ENCODE data around the gene CACNA1F. TPM values are rescaled to one million over a fixed set of nuclear protein-coding genes. Genes with fewer than 3 reads are reported as not detected.

CACNA1F gene
- polyA plus RNA-seq, 1 donor from 2014 or later, result not detected

GRCh38 chrX:49188468-49189076, 44.6 kb downstream of the CACNA1F start:
- Mint-ChIP-seq H3K27ac (peak overlapping the region in 1 of 3 donors; percentile 92), H3K27me3 (no peaks in the 10 kb centered on the region), H3K9me3 (no peaks in the 10 kb centered on the region), H3K36me3 (no peaks in the 10 kb centered on the region), H3K4me3 (peak overlapping the region in 1 of 4 donors; percentile 21), H3K4me1 (peaks cover 4 to 18% (median 10%) of the 10 kb centered on the region in 3 donors)

GRCh38 chrX:49187526-49187925, 45.6 kb downstream of the CACNA1F start:
- Mint-ChIP-seq H3K27ac (peak overlapping the region in 2 of 3 donors; percentile 53 to 74), H3K9me3 (no peaks in the 10 kb centered on the region), H3K36me3 (no peaks in the 10 kb centered on the region), H3K27me3 (no peaks in the 10 kb centered on the region), H3K4me3 (peak overlapping the region in 2 of 4 donors; percentile 17 to 21), H3K4me1 (peaks cover 4 to 16% (median 8%) of the 10 kb centered on the region in 3 donors)

- Mint-ChIP-seq H3K27me3 (no peaks in the 10 kb centered on the region), H3K36me3 (no peaks in the 10 kb centered on the region), H3K4me1 (peaks cover 4 to 14% (median 8%) of the 10 kb centered on the region in 3 donors), H3K27ac (peak overlapping the region in 2 of 3 donors; percentile 53 to 74), H3K9me3 (no peaks in the 10 kb centered on the region), H3K4me3 (peak overlapping the region in 1 of 4 donors; percentile 70)
These were observed 46.1 kb downstream of the CACNA1F start for GRCh38 chrX:49187028-49187394.

- H3K27ac Mint-ChIP-seq, result peak within 1 kb of the TSS; percentile 76 to 98 (median 78)
- H3K4me1 Mint-ChIP-seq, result peaks cover 4 to 14% (median 8%) of the 10 kb centered on the region in 3 donors
- no peaks in the 10 kb centered on the region for H3K36me3 Mint-ChIP-seq
- no peaks in the 10 kb centered on the region for H3K9me3 Mint-ChIP-seq
- H3K4me3 Mint-ChIP-seq, result peak within 1 kb of the TSS; percentile 73 to 89 (median 88)
- H3K27me3 Mint-ChIP-seq, result no peaks in the 10 kb centered on the region
These were observed 46.8 kb downstream of the CACNA1F start, which contains the start of gene PRICKLE3 for GRCh38 chrX:49186125-49187027. Gene PRICKLE3 (minus strand): TSS chrX:49186373. CDS start chrX:49186297, 76 bp downstream.

GRCh38 chrX:49184294-49185281, 48.6 kb downstream of the CACNA1F start:
- peak overlapping the region; percentile 73 to 89 (median 88) for H3K4me3 Mint-ChIP-seq
- H3K27me3 Mint-ChIP-seq, result no peaks in the 10 kb centered on the region
- H3K4me1 Mint-ChIP-seq, result peaks cover 4 to 8% (median 5%) of the 10 kb centered on the region in 3 donors
- no peaks in the 10 kb centered on the region for H3K36me3 Mint-ChIP-seq
- peak overlapping the region; percentile 78 to 98 (median 89) for H3K27ac Mint-ChIP-seq
- H3K9me3 Mint-ChIP-seq, result peaks cover 0 to 1% (median 0%) of the 10 kb centered on the region in 3 donors

GRCh38 chrX:49183701-49184281, 49.3 kb downstream of the CACNA1F start:
- Mint-ChIP-seq H3K27ac (peak overlapping the region; percentile 78 to 98 (median 89)), H3K36me3 (no peaks in the 10 kb centered on the region), H3K9me3 (peaks cover 0 to 1% (median 0%) of the 10 kb centered on the region in 3 donors), H3K4me3 (peak overlapping the region in 2 of 4 donors; percentile 9 to 88), H3K4me1 (peaks cover 0 to 5% (median 4%) of the 10 kb centered on the region in 3 donors), H3K27me3 (no peaks in the 10 kb centered on the region)

DNA sequence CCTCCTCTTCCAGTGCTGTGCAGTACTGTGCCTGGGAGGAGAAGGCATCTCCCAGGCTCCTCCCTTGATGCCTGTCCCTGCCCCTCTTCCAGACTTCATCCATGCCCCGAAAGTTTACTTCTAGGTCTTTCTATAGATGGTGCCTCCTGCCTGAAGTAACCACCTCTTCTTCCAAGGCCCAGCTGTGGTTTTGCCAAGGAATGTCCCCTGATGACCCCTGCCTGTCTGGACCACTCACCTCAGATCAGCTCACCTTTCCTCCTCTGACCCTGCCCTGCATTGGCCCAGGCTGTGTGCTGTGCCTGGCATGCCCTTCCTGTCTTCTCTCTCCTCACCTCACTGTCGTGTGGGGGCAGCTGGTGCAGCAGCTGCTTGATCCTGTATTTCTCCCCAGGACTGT, 53.8 kb downstream of the CACNA1F start:
- Mint-ChIP-seq H3K4me3 (no peak overlapping the region), H3K27ac (no peak overlapping the region), H3K27me3 (no peaks in the 10 kb centered on the region), H3K36me3 (peaks cover 2% of the 10 kb centered on the region), H3K4me1 (peaks cover 0 to 3% (median 3%) of the 10 kb centered on the region in 3 donors), H3K9me3 (peaks cover 0 to 1% (median 0%) of the 10 kb centered on the region in 3 donors)

GRCh38 chrX:49178537-49178936, 54.6 kb downstream of the CACNA1F start:
- Mint-ChIP-seq H3K4me1 (peaks cover 0 to 3% (median 3%) of the 10 kb centered on the region in 3 donors), H3K27me3 (no peaks in the 10 kb centered on the region), H3K36me3 (peaks cover 3% of the 10 kb centered on the region), H3K4me3 (no peak overlapping the region), H3K27ac (no peak overlapping the region), H3K9me3 (peaks cover 0 to 1% (median 0%) of the 10 kb centered on the region in 3 donors)

GRCh38 chrX:49177873-49178480, 55.2 kb downstream of the CACNA1F start:
- Mint-ChIP-seq H3K27ac (no peak overlapping the region), H3K9me3 (peaks cover 0 to 1% (median 0%) of the 10 kb centered on the region in 3 donors), H3K27me3 (no peaks in the 10 kb centered on the region), H3K36me3 (peaks cover 5% of the 10 kb centered on the region), H3K4me1 (peaks cover under 1 to 5% (median 5%) of the 10 kb centered on the region in 3 donors), H3K4me3 (no peak overlapping the region)

DNA sequence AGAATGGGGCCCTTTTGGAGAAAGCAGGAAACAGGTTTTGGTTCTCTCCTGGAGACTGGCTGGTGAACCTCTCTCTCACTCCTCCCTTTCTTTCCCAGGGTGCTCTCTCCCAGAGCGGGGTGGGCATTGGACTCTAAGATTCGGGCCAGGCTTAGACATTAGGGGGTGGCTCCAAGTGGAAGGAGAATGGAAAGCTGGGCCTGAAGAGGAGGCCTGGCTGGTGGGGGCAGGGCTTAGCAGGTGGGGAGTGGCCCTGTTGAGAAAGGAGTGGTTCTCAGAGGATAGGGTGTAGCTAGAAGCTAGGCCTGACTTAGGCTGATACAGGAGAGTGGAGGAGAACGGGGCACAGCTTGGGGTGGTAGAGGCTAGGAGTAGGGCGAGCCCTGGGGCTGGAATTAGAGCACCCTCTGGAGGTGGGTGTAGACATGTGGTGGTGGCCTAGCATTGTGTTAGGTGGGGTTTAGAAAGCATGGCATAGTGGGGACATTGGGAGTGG, 55.8 kb downstream of the CACNA1F start:
- no peaks in the 10 kb centered on the region for H3K27me3 Mint-ChIP-seq
- H3K27ac Mint-ChIP-seq, result no peak overlapping the region
- H3K4me1 Mint-ChIP-seq, result peaks cover 5 to 6% (median 6%) of the 10 kb centered on the region in 3 donors
- H3K36me3 Mint-ChIP-seq, result peaks cover 6% of the 10 kb centered on the region
- peaks cover 0 to 1% (median 0%) of the 10 kb centered on the region in 3 donors for H3K9me3 Mint-ChIP-seq
- H3K4me3 Mint-ChIP-seq, result peak overlapping the region in 1 of 4 donors; percentile 23

- H3K36me3 Mint-ChIP-seq, result peaks cover 6% of the 10 kb centered on the region
- H3K27ac Mint-ChIP-seq, result peak overlapping the region in 2 of 3 donors; percentile 39 to 94
- no peaks in the 10 kb centered on the region for H3K27me3 Mint-ChIP-seq
- H3K4me3 Mint-ChIP-seq, result peak overlapping the region in 3 of 4 donors; percentile 3 to 45 (median 35)
- H3K9me3 Mint-ChIP-seq, result peaks cover 0 to 1% (median 0%) of the 10 kb centered on the region in 3 donors
- H3K4me1 Mint-ChIP-seq, result peaks cover 5 to 6% (median 6%) of the 10 kb centered on the region in 3 donors
These were observed 56.5 kb downstream of the CACNA1F start for GRCh38 chrX:49176421-49177326.

- H3K27me3 Mint-ChIP-seq, result no peaks in the 10 kb centered on the region
- peak overlapping the region in 1 of 4 donors; percentile 81 for H3K4me3 Mint-ChIP-seq
- peaks cover 5 to 6% (median 6%) of the 10 kb centered on the region in 3 donors for H3K4me1 Mint-ChIP-seq
- peak overlapping the region in 2 of 3 donors; percentile 31 to 94 for H3K27ac Mint-ChIP-seq
- peaks cover 6% of the 10 kb centered on the region for H3K36me3 Mint-ChIP-seq
- peaks cover 0 to 1% (median 0%) of the 10 kb centered on the region in 3 donors for H3K9me3 Mint-ChIP-seq
These were observed 57.5 kb downstream of the CACNA1F start for GRCh38 chrX:49175435-49176274.

Measured in IgD-negative memory B cell (primary cell).